ENCODE data around the gene LIPF.

GRCh38 chr10:88680958-88681357 lies 16.7 kb downstream of the LIPF start:
- no peak for TF ChIP-seq POLR2AphosphoS5 (IDR thresholded peaks at IDR 0.05; ENCODE audit: low read depth, low read length)
- no peak for TF ChIP-seq POLR2A (IDR thresholded peaks at IDR 0.05; ENCODE audit: low read depth, low read length)
- TF ChIP-seq TAF1 (IDR thresholded peaks at IDR 0.05; ENCODE audit: low read depth, low read length): no peak
- no peak for TF ChIP-seq SPI1 (IDR thresholded peaks at IDR 0.05; ENCODE audit: low read depth, low read length)

All from GM12891 (cell line).